ENCODE data around the gene ISG15. TPM values are rescaled to one million over a fixed set of nuclear protein-coding genes. Genes with fewer than 3 reads are reported as not detected.

The ISG15 gene
- total RNA-seq, 1 donor from 2014 or later = 11.0 TPM

DNA sequence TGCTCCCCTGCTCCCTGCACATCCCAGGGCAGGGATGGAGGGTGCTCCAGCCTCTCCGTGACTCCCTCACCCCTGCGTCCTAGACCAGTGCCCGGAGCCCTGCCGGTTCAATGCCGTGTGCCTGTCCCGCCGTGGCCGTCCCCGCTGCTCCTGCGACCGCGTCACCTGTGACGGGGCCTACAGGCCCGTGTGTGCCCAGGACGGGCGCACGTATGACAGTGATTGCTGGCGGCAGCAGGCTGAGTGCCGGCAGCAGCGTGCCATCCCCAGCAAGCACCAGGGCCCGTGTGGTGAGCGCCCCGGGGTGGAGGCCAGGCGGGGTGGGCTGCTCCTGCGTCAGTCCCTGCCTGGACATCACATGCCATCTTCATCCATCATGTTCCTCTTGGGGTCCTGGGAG is 28.6 kb downstream of the ISG15 start:
- no peak for DNase-seq (ENCODE audit: low spot score in 2 of 2)
- FAIRE-seq = no peak

DNA sequence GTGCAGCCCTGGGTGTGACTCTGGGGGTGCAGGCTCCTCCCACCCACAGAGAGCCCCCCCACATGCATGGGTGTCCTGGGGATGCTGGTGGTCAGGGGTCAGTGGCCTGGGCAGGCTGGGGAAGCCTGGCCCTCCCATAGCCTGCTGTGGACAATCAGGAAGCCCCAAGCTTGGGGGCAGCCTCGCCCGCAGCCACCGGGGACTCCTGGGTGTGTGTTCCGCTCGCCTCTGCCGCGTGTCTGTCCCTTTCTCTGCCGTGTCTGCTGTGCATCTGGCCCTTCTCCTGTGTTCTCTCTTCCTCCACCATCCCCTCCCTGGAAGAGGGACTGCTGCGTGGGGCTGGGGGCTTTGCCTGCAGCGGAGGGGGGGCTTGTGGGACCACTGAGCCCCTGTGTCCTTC is 29.5 kb downstream of the ISG15 start:
- no peak for DNase-seq (ENCODE audit: low spot score in 2 of 2)
- no peak for FAIRE-seq

DNA sequence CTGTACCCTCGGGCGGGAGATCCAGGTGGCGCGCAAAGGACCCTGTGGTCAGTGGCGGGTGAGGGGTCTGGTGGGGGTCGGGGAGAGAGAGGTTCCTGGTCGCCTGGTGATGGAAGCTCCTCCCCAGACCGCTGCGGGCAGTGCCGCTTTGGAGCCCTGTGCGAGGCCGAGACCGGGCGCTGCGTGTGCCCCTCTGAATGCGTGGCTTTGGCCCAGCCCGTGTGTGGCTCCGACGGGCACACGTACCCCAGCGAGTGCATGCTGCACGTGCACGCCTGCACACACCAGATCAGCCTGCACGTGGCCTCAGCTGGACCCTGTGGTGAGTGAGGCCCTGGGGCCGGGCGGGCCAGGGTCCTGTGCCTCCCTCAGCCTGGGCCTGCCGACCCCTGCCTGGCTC is 30.1 kb downstream of the ISG15 start:
- DNase-seq (ENCODE audit: low spot score in 2 of 2) = no peak

DNA sequence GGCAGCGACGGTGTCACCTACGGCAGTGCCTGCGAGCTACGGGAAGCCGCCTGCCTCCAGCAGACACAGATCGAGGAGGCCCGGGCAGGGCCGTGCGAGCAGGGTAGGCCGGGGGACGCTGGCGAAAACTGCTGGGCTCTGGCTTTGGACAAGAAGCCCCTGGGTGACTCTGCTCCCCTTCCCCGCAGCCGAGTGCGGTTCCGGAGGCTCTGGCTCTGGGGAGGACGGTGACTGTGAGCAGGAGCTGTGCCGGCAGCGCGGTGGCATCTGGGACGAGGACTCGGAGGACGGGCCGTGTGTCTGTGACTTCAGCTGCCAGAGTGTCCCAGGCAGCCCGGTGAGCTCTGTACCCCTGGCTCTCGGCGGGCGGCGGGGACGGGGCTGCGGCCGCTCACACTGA is 30.6 kb downstream of the ISG15 start:
- FAIRE-seq = no peak
- no peak for DNase-seq (ENCODE audit: low spot score in 2 of 2)

More for the DNA sequence above, 30.1 kb downstream of the ISG15 start:
- FAIRE-seq = no peak

DNA sequence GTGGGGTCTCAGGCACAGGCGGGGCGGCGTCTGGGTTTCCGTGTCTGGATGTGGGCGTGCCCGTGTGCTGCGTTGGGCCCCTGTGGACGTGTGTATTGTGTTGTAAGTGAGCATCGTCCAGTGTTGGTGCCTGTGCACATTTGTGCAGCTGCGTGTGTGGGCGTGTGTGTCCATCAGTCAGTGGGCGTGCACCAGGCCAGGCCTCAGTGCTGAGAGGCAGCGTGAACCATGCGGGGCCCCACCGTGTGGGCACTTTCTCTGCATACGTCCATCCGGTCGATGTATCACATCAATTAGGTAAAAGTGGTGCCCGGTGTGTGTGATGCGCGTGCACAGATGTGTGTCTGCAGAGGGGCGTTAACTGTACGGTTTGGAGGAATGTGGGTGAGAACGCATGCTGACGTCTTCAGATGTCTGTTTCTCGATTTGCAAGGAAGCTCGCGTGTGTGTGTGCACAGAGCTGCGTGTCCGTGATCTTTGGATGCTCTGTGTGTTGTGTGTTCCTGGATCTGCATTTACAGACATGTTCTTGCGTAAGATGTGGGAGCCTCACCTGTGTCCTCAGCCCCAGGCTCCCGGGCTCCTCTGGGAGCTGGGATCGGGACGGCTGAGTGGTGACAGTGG is 31.3 kb downstream of the ISG15 start:
- no peak for DNase-seq (ENCODE audit: low spot score in 2 of 2)
- no peak for FAIRE-seq

DNA sequence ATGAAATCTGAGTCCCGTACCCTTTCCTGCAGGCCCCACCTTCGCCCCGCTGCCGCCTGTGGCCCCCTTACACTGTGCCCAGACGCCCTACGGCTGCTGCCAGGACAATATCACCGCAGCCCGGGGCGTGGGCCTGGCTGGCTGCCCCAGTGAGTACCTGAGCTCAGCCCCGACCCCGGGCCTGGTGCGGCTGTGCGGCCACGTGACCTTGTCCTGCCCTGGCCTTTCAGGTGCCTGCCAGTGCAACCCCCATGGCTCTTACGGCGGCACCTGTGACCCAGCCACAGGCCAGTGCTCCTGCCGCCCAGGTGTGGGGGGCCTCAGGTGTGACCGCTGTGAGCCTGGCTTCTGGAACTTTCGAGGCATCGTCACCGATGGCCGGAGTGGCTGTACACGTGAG is 31.8 kb downstream of the ISG15 start:
- FAIRE-seq (no peak), DNase-seq (ENCODE audit: low spot score in 2 of 2) (no peak)

DNA sequence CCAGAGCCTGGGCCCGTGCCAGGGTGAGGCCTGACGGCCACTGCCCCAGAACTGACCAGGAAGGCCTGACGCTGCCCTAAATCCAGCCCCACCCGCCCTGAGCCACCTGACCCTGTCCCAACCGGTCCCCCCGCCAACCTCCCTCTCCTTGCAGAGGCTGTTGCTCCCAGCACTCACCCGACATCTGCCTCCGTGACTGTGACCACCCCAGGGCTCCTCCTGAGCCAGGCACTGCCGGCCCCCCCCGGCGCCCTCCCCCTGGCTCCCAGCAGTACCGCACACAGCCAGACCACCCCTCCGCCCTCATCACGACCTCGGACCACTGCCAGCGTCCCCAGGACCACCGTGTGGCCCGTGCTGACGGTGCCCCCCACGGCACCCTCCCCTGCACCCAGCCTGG is 32.9 kb downstream of the ISG15 start:
- FAIRE-seq = no peak
- DNase-seq (ENCODE audit: low spot score in 2 of 2) = no peak

DNA sequence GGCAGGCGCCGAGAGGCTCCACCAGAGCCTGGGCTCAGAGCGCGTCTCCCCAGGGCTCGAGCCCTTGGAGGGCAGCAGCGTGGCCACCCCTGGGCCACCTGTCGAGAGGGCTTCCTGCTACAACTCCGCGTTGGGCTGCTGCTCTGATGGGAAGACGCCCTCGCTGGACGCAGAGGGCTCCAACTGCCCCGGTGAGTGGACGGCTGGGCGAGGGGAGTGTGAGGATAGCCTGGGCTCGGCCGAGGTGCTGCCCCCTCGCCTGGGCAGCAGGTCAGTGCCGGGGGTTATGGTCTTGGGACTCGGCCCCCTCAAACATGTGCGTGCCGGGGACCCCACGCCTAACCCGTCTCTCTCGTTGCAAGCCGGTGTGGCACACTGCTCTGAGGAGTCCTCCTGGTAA is 33.5 kb downstream of the ISG15 start:
- DNase-seq (ENCODE audit: low spot score in 2 of 2) = no peak
- no peak for FAIRE-seq

DNA sequence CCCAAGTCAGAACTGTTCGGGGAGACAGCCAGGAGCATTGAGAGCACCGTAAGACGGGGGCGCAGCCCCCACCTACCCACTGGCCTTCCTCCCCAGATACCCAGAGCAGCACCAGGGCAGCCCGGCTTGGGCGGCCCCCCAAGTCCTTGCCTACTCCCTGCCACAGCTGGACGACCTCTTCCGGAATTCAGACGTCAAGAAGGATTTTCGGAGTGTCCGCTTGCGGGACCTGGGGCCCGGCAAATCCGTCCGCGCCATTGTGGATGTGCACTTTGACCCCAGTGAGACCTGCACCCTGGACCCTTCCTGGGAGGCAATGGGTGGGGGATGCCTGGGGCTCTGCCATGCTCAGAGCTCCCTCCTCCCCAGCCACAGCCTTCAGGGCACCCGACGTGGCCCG is 34.1 kb downstream of the ISG15 start:
- DNase-seq (ENCODE audit: low spot score in 2 of 2) = no peak
- no peak for FAIRE-seq

DNA sequence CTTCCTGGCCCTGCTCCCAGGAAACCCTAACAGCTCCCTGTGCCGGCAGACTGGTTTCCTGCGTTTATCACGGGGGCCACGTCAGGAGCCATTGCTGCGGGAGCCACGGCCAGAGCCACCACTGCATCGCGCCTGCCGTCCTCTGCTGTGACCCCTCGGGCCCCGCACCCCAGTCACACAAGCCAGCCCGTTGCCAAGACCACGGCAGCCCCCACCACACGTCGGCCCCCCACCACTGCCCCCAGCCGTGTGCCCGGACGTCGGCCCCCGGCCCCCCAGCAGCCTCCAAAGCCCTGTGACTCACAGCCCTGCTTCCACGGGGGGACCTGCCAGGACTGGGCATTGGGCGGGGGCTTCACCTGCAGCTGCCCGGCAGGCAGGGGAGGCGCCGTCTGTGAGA is 34.7 kb downstream of the ISG15 start:
- FAIRE-seq = no peak

DNA sequence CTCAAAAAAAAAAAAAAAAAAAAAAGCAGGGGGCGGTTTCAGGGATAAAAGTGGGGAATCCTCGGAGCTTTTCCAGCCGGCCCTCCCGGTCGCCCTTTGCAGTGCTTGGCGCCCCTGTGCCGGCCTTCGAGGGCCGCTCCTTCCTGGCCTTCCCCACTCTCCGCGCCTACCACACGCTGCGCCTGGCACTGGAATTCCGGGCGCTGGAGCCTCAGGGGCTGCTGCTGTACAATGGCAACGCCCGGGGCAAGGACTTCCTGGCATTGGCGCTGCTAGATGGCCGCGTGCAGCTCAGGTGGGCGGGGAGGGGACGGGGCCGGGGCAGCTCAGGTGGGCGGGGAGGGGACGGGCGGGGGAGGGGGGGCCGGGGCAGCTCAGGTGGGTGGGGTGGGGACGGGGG is 35.5 kb downstream of the ISG15 start:
- no peak for FAIRE-seq
- no peak for DNase-seq (ENCODE audit: low spot score in 2 of 2)

More for the DNA sequence above, 34.7 kb downstream of the ISG15 start:
- DNase-seq (ENCODE audit: low spot score in 2 of 2) = no peak

DNA sequence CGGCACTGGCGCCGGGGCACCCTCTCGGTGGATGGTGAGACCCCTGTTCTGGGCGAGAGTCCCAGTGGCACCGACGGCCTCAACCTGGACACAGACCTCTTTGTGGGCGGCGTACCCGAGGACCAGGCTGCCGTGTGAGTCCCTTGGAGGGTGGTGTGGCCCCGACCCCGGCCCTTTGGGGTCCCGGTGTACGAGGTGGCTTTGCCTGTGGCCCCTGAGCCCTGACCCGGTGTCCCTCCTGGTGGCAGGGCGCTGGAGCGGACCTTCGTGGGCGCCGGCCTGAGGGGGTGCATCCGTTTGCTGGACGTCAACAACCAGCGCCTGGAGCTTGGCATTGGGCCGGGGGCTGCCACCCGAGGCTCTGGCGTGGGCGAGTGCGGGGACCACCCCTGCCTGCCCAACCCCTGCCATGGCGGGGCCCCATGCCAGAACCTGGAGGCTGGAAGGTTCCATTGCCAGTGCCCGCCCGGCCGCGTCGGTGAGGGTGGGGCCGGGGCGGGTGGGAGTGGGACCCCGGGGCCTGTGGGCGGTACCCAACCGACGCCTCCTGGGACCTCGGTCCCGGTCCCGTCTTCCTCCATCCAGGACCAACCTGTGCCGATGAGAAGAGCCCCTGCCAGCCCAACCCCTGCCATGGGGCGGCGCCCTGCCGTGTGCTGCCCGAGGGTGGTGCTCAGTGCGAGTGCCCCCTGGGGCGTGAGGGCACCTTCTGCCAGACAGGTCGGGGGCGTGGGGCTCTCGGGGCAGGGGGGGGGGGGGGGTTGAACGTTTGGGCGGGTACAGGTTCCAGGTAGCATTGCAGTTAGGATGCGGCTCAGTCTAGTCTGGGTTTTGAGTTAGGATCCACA is 36.2 kb downstream of the ISG15 start:
- FAIRE-seq (no peak), DNase-seq (ENCODE audit: low spot score in 2 of 2) (no peak)

DNA sequence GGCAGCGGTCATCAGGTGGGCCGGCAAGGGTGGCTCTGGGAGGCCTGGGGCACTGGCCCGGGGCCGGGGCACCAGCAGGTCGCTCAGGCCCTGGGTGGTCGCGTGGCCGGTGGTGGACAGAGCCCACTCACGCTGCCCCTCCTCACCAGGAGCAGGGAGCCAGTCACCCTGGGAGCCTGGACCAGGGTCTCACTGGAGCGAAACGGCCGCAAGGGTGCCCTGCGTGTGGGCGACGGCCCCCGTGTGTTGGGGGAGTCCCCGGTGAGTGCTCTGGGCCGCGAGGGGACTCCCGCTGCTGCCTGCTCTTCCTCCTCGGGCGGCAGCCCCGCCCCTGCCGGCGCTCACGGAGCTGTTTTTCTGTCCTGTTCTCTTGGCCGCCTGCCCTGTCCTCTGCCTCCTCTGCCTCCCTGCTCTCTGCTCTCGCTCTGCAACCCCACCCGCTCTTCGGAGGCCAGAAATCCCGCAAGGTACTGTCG is 37.3 kb downstream of the ISG15 start:
- FAIRE-seq = no peak
- no peak for DNase-seq (ENCODE audit: low spot score in 2 of 2)

DNA sequence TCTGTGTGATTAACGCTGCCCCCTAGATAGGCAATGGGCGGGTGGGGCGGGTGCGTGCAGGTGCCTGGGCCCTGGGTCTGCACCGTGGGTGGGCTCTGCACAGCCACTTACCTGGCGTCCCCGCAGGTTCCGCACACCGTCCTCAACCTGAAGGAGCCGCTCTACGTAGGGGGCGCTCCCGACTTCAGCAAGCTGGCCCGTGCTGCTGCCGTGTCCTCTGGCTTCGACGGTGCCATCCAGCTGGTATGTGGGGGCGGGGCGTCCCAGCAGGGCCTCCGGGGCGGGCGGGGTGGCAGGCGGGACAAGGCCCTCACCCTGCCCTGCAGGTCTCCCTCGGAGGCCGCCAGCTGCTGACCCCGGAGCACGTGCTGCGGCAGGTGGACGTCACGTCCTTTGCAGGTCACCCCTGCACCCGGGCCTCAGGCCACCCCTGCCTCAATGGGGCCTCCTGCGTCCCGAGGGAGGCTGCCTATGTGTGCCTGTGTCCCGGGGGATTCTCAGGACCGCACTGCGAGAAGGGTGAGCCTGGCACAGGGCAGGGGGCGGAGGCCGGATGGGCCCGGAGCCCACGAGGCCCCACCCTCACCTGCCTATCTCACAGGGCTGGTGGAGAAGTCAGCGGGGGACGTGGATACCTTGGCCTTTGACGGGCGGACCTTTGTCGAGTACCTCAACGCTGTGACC is 38.0 kb downstream of the ISG15 start:
- FAIRE-seq = no peak
- DNase-seq (ENCODE audit: low spot score in 2 of 2) = no peak

DNA sequence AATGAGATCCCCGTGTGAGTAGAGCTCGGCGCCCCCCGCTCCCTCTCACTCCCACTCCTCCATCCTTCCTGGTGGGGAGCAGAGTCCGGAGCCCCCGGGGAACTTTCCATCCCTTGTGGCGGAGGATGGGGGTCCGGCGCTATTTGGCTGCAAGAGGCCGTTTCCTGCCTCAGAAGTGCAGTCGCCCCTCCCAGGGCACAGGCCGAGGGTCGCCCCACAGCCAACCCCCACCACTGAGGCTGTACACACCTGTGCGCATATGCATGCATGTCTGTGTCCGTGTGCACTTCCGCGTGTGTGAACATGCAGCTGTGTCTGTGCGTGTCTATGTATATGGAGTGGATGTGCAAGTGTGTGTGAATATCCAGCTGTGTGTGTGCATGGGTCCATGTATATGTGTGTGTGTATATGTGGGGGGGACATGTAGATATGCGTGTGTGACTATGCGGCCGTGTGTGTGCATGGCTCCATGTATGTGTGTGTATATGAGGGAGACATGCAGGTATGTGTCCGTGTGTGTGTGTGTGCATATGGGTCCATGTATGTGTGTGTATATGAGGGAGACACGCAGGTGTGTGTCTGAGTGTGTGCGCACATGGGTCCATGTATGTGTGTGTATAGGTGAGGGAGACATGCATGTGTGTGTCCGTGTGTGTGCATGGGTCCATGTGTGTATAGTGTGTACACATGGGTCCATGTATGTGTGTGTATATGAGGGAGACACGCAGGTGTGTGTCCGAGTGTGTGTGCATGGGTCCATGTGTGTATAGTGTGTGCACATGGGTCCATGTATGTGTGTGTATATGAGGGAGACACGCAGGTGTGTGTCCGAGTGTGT is 38.9 kb downstream of the ISG15 start:
- DNase-seq (ENCODE audit: low spot score in 2 of 2) = no peak

DNA sequence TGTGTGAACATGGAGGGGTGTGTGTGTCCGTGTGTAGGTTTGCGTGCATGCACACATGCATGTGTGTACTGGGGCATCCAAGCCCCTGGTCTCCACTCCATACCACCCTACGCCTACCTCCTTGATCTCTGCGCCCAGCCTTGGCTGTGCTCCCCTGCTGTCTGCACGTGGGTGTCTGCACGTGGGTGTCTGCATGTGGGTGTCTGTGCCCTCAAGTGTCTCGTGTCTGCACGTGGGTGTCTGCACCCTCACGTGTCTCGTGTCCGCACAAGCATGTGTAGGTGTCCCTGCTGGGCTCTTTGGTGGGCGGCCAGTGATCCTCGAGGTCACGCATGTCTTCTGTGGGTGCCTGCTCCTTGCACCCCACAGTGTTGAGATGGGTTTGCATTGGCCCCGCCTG is 39.7 kb downstream of the ISG15 start:
- no peak for DNase-seq (ENCODE audit: low spot score in 2 of 2)

More for the DNA sequence above, 38.9 kb downstream of the ISG15 start:
- no peak for FAIRE-seq

DNA sequence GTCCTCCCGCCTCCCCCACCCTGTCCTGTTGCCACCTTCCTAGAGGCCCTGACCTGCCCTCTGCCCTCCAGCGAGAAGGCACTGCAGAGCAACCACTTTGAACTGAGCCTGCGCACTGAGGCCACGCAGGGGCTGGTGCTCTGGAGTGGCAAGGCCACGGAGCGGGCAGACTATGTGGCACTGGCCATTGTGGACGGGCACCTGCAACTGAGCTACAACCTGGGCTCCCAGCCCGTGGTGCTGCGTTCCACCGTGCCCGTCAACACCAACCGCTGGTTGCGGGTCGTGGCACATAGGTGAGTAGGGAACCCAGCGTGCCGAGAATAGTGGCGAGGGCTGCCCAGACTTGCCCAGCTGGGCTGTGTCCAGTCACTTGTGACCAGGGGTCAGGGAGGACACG is 40.4 kb downstream of the ISG15 start:
- DNase-seq (ENCODE audit: low spot score in 2 of 2) (no peak), FAIRE-seq (no peak)

More for the DNA sequence above, 39.7 kb downstream of the ISG15 start:
- no peak for FAIRE-seq

DNA sequence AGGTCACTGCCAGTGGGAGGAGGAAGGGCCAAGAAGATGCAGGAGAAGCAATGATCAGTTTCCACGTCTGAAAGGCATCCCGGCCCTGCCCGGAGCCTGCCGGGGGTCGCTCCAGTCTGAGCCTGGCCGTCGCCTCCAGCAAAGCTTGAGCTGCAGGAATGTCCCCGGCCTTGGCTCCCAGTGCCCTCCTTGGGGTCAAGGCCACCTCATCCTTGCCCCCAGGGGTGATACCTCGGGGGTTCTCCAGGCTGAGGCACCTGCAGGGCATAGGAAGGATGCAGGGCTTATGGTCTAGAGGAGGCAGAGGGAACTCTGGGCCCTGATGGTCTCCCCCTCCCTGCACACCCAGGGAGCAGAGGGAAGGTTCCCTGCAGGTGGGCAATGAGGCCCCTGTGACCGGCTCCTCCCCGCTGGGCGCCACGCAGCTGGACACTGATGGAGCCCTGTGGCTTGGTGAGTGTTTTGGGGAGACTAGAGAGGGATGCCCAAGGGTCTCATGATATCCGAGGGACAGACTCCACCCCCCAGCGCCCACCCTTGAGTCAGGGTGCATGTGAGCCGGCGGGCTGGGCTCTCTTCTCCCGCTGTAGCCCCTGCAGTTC is 40.9 kb downstream of the ISG15 start:
- no peak for DNase-seq (ENCODE audit: low spot score in 2 of 2)
- FAIRE-seq = no peak

DNA sequence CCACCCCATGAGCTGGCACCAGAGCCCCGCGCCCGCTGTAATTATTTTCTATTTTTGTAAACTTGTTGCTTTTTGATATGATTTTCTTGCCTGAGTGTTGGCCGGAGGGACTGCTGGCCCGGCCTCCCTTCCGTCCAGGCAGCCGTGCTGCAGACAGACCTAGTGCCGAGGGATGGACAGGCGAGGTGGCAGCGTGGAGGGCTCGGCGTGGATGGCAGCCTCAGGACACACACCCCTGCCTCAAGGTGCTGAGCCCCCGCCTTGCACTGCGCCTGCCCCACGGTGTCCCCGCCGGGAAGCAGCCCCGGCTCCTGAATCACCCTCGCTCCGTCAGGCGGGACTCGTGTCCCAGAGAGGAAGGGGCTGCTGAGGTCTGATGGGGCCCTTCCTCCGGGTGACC is 41.7 kb downstream of the ISG15 start:
- DNase-seq (ENCODE audit: low spot score in 2 of 2) (no peak), FAIRE-seq (no peak)
